Urothelium cell line (cell line): ENCODE results near the gene PLEKHG5.
A peak's percentile ranks its signal among the peaks of the same experiment; 100 is the strongest.
"Not testable (repeated sequence)": the region's sequence is repeated elsewhere in the genome, so short reads cannot be mapped to it uniquely, and the experiment has no call there.

Source experiments
- DNase-seq: peaks from one replicate; pipeline ENCODE4 v3.0.0; 2011; ENCODE audit warnings: low spot score, mixed read lengths
- FAIRE-seq: peaks from 2 replicates; lab custom pipeline; 2011; peaks lifted over from hg19 to GRCh38; lab: Jason Lieb, UNC

PLEKHG5 gene

DNA sequence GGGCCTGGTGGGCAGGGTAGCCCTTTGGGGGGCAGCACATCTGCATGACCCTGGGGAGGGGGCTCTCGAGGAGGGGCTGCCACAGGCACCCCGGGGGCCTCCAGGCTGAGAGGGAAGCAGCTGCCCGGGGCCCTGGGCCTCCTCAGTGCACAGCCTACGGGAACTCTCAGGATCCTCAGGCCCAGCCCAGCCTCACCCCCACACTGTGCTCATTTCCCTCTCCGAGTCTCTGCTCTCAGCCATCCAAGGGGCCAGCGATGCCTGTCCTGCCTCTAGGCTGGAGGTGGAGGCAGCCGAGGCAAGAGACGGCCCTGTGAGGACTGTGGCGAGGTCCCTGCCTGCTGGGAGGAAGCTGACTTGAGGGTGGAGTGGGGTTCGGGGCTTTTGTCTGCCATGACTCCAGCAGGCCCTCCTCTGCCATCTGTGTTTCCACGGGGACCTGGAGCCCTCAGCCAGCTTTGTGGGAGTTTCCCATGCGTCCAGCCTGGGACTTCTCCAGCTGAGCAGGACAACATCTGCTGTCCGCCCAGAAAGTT is 7.2 kb upstream of the PLEKHG5 start:
- FAIRE-seq (no peak), DNase-seq (no peak)

DNA sequence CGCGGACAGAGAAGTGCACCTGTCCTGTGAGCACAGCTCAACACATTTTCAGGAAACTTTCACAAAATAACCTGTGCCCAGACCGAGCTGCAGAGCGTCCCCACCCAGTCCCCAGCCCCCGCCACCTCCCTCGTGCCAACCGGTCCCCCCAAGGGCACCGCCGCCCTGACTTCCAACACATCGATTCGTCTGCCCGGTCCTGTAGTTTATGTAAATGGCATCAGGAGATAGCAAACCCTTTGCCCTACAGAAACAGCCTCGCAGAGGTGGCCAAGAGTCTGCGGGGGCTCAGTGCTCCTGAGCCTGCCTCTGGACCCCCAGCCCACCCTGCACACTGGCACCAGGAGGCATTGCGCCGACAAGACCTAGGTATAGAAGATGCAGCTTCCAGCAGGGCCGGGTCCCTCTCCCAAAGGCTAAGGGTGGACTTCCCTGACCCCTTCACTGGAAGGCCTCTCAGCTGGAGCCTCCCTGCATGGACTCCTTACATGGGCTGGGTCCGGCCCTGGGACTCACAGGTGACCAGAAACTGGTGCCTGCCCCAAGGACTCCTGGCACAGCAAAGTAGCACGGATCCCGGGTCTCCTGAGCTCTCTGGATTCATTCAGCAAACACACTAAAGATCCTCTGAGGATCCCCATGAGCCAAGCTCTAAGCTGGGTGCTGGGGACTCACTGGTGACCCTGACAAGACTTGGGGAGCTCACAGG is 6.6 kb upstream of the PLEKHG5 start:
- FAIRE-seq = no peak
- DNase-seq = no peak

DNA sequence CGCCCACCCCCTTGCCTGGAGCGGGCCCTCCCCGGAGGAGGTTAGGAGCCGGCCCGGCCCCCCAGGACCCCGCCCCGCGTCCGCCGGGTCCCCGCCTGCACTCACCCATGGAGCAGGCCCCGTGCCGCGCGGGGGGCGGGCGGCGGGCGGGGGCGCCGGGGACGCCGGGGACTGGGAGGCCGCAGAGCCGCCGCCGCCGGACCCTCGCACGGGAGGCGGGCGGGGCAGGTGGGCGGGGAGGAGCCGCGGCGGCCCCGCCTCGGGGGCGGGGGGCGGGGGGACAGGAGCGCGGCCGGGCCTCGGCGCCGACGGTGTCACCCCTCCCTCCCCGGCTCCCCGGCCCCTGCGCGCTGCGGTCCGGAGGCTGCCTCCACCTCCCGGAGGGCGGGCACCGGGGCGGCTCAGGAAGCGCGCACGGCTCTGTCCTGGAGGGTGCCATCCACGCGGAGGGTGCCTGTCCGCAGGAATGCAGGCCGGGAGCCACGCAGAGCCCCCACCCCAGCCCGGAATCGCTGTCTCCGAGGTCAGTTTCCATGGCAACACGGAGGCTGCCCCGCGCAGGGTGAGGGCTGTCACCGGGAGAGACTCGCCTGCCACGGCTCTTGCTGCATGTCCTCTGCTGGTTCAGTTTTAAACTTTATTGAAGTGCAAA is 5.9 kb upstream of the PLEKHG5 start:
- FAIRE-seq = no peak
- DNase-seq = peak; percentile 81

DNA sequence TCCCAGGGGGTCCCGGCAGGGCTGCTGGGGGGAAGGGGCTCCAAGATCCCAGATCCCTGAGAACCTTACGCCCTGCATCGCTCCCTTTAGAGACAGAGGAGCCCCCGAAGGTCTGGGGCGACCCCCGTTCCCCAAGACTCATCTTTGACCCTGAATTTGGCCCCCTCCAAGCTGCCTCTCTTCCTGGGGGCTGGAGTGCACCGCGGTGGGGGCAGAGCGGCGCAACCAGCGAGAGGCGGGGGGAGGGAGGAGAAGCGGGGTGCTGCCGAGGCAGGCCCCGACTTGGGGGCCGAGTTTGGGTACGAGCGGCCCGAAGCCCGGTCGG is 5.4 kb upstream of the PLEKHG5 start:
- FAIRE-seq = no peak
- no peak for DNase-seq

DNA sequence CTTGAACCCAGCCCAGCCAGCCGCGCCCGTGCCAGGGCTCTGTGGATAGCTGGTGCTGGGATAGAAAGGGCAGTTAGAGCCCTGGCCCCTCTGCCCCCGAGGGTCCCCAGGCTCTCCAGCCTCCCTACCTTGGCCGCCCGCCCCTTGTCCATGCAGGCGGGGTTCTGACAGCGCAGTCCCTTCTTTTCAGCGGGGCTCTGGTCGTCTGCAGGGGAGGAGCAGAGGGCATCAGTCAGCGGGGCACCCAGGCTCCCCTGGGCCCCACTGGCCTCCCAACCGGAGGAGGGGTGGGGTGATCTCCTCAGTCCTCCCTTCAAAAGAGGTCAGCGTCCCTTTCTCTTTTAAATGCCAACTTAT is 4.9 kb upstream of the PLEKHG5 start:
- DNase-seq (no peak), FAIRE-seq (no peak)

DNA sequence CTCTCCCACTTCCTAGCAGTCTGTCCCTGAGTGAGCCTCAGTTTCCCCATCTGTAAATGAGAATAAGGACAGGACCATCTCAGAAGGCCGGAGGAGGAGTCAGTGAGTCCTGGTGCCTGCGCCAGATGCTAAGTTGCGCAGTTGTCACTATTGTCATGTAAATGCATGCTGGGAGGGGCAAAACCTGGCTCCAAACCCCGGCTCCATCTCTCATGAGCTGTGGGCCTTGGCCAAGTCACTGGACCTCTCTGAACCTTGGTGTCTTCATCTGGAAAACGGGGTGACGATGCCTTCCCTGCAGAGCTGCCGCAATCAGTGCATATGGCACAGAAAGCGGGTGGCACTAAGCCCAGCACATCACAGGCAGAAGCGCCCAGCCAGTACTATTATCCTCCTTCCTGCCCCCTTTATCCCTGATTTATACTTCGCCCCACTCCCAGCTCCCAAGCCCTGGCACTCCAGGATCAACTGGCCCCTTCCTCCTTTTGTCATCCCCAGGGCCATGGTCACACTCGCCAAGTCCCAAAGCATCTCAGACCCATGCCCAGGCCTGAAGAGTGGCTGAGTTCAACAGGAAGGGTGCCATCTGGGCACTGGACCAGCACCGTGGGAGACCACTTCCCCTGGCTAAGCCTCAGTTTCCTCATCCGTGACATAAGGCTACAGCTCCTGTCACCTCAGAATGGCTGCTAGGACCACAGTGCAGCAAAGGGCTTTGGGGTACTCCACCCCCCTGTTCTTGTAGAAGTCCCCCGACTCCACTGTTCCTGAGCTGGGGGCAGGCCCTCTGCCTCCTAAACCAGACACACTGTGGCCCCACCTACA is 4.3 kb upstream of the PLEKHG5 start:
- no peak for DNase-seq
- no peak for FAIRE-seq

DNA sequence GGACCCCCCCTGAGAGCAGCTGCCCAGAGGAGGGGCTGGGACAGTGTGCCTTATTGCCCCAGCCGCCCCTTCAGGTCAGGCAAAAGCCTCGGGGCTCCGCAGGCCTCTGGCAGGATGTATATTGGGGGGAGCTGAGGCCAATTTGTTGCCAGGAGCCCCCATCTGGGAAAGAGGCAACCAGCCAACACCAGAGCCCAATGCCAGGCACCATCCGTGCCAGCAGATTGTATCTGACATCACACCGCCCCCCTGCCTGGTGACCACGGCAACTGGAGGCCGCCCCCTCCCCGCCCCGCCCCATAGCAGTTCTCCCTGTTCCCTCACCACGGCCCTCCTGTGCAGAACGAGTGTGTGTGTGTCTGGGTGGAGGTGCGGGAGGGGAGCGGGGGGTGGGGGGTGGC is 3.6 kb upstream of the PLEKHG5 start:
- DNase-seq = no peak
- no peak for FAIRE-seq

DNA sequence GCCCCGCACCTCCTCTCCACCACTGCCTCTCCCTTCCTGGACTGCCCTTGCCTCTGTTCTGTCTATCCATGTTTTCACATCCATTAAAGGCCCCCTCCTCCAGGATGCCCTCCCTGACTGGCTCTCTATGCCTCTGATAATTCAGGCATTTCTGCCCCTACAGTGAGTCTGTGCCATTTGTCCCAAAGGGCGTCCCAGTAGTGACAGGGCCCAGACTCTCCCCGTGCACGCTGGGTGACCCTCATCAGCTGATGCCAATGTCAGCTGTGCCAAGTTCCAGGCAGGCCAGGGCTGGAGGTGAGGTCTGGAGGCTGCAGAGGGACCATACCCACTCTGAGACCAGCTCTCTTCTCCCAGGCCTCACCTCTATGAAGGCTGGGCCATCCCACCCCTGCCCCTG is 3.2 kb upstream of the PLEKHG5 start:
- no peak for FAIRE-seq
- DNase-seq = no peak

DNA sequence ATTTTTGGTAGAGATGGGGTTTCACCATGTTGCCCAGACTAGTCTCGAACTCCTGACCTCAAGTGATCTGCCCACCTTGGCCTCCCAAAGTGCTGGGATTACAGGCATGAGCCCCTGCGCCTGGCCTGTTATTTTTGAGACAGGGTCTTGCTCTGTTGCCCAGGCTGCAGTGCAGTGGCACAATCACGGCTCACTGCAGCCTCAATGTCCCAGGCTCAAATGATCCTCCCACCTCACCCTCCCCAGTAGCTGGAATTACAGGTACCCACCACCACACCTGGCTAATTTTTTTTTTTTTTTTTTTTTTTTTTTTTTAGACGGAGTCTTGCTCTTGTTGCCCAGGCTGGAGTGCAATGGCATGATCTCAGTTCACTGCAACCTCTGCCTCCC is 2.4 kb upstream of the PLEKHG5 start:
- not testable (repeated sequence) for FAIRE-seq, DNase-seq

DNA sequence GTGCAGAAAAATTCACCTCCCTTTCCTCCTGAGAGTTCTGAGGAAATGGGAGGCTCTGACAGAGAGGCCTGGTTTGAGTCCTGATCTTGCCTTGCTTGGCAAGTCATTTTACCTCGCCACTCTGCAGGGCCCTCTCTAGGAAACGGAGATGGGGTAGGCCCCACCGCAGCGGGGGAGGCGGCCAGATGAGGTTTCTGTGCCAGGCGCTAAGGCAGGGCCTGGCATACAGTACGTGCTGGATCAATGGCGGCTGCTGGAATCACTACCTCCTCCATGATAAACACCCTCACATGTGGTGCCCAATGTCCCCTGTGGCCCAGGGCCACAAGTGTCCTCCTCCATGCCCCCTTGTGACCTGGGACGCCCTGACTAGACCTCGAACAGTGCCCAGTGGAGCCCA is 499 bp upstream of the PLEKHG5 start:
- FAIRE-seq (no peak), DNase-seq (no peak)

DNA sequence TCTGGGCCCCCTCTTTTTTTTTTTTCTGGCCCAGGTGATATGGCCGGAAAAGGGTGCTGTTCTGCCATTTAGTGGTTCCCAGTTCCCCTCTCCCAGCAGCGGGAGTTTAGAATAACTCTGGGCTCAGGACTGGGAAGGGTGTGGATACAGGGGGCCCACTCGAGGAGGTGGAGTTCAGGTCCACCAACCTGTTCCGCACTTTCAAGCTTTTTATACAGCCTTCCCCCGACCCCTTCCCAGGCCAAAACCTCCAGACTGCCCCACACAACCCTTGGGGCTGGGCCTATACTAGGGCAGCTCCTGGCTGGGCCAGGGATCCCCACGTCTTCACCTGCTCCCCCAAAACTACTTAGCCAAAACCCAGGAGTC is 402 bp downstream of the PLEKHG5 start:
- DNase-seq (no peak), FAIRE-seq (no peak)

DNA sequence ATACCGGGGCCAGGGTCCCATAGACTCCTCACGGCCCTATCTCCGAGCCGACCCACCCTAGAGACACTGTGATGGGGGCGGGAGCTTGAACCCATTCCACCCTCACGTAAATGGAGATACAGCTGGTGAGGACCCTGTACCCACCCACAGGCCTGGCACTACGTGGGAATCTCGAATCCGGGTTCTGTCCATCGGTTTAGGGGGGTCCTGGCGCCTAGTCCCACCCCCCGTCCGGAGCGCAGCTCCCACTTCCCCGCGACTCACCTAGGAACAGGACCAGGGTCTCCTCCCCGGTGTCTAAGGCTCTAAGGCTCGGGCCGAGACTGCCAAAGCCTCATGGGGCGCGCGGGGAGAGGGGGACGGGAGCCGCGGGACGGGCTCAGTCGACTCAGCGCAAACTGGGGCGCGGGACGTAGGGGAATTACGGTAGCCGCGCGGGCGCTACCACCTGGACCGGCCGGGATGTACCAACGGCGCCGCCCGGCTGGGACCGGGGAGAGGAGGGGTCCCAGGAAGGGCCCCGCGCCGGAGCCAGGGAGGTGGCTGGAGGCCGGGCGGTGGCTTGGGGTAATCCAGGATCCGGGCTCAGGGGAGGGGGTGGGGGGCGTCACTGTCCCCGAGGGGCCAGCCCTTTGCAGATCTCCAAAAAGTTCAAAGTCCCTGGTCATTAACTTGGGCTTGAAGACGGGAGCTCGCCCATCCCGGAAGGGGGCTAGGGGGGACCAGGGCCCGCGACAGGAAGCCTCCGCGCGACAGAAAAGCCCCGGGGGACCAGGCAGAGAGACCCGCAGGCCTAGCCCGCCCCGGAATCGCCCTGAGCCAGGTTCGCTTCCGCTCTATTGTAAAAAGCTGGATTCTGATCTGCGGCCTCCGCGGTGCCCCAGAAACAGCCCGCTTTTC is 1.0 kb downstream of the PLEKHG5 start:
- FAIRE-seq (no peak), DNase-seq (peak; percentile 74)

DNA sequence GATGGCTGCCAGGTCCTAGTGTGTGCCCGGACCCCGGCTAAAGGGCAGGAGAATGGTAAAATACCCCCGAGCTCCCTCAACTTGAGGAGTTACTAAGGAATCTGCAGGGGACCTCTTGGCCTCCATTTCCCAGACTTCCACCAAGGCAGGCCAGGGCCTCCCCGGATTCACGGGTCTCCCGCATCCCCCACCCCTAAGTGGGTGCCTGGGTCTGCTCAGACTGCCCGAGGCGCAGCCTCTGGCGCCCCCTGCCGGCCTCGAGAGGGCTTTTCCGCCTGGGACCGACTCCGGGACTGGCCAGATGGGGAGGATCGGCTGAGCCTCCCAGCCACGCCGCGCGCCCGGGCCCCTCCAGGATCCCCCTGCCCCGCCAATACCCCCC is 1.7 kb downstream of the PLEKHG5 start:
- DNase-seq (peak; percentile 88), FAIRE-seq (no peak)

DNA sequence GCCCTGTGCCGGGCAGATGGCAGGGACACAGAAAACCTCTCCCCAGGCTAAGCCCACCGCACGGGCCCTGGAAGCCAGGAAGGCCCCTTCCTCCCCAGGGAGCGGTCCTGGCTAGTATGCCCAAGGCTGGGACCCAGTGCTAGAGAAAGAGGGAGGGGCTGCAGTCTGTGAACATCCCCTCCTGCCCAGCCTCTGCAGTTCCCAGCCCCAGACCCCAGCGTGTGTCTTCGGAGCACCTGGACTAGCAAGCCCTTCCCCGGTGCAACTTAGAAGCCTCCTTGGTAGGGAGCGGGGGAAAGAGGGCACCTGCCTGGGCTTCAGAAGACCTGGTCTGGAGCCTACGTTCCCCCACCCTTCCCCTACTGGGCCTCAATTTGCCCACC is 2.1 kb downstream of the PLEKHG5 start:
- no peak for FAIRE-seq
- no peak for DNase-seq

DNA sequence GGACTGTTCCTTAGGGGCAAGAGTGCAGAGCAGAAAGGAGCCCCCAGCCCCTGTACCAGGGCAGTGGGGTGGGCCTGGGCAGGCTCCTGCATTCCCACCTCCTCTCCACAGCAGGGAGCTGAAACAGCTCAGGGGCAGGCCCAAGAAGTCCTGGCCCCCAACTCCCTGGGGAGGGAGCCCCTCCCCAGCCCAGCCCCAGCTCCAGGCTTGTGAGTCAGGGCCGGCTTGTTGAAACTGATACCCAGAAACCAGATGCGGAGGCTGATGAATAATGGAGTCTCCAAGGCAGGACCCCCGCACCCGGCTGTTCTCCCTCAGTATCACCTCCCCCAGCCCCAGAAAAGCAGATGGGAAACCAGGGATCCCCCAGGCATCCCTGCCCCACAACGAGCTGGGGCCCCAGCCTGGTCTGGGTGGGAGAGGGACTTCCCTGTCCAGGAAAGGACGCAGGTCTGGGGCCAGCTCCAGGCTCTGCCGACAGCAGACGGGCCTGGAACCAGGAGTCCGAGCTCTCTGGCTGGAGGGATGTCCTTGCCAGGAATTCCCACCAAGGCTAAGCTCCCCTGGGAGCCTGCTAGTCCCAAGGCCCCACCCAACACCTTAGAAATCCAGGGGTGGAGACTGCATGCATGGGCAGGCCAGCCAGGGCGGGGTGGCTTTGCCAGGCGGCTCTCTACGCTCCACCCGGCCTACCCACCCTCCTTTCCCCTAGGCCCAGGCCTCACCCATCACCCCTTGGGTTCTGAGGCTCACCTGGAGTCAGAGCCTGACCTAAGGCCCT is 2.7 kb downstream of the PLEKHG5 start:
- FAIRE-seq = no peak
- DNase-seq = no peak

DNA sequence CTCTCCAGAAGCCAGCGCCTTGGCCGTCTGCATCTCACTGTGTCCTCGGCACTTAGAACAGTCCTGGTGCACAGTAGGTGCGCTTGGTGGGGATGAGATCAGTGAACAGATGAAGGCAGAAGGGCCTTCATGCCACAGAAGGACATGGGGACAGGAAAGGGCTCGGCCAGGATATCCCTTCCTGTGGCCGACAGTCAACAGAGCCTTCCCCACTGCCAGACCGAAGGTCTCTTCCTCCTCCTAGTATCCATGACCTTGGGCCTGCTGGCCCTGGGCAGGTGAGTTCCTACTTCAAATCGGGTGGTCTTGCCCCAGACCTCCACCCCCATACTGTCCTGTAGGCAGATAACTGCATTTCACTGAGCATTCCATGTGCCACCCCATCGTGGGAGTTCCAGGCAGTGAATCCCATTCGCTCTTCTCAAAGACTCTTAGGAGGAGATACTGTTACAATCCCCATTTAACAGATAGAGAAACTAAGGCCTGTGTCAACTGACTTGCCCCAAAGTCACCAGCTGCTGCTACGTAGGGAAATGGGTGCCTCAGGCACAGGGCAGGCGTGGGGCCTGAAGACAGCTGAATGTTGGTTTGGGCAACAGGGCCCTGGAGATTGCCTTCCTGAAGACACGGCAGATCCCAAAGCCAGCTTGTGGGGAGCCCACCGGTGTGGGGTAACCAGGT is 3.5 kb downstream of the PLEKHG5 start:
- no peak for DNase-seq
- no peak for FAIRE-seq

DNA sequence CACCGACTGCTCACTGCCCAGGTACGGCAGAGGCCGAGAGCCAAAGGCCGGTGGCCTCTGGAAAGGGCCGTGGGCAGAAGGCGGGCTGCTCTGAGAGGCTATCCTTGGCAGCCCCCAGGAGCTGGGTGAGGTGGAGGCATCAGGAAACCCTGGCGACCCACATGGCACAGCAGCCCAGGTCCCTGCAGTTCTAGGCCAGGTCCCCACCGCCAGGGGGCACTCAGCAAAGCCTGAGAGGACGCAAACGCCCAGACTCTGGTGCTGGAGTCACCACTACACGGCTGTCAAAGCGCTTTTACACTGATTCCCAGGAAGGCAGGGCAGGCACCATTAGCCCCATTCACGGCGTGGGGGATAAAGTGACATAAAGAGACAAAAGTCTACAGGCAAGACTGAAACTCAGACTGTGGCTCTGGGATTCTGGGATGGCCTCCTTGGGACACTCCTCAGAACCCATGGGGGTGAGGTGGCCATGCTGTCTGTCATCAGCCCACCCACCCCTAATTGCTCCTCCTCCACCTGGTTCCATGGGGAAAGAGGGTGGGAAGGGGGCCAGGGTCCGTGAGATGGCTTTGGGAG is 4.9 kb downstream of the PLEKHG5 start:
- DNase-seq = peak; percentile 76
- FAIRE-seq = no peak

DNA sequence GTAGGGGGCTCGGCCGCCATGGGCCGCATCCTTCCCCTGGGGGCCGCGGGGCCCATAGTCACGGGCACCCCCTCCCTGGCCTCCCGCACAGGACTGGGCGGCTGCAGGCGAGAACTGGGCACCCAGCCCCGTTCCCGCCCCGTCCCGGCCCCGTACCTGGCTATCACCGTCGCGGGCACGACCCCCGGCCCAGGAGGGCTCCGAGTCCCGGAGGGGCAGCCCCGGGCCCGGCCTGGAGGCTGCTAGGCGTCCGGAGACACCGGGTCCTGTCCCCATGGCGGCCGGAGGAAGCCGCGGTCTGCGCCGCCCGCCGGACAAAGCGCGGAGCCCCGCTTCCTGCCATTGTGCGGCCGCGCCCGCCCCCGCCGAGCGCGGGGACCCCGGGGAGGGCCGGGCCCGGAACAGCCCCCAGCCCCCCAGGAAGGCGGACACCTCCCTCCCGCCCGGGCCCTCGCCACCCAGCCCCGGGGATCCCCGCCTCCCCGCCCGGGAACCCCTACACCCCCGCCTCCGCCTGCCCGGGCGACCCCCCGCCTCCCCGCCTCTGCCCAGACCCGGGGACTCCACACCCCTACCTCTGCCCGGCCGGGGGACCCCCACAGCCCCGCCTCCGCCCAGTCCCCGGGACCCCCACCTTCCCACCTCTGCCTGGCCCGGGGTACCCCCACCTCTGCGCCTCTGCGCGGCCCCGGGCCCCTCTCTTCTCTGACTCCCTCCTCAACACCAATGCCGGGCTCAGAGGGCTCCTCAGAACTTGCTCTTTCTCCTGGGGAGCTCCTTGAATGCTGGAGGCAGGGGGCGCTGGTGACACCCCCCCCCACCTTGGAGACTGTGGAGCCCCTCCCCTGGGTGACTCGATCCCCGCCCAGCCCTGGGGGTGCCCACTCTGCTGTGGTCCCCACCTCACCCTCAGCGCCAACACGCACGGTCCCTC is 6.0 kb downstream of the PLEKHG5 start:
- FAIRE-seq (no peak), DNase-seq (no peak)
